Astrocyte of the spinal cord (primary cell): ENCODE data around the gene MITF.
"Not testable (repeated sequence)": the region's sequence is repeated elsewhere in the genome, so short reads cannot be mapped to it uniquely, and the experiment has no call there.

Source experiments
- DNase-seq: peaks from one replicate; pipeline ENCODE4 v3.0.0; 2011; ENCODE audit warnings: low read depth, low spot score
- H3K4me3 ChIP-seq: 2 replicates; pipeline ENCODE4 v1.5.1; 2011; ENCODE audit warnings: low read depth, mild to moderate bottlenecking, low read length, moderate library complexity
- CTCF ChIP-seq: IDR thresholded peaks from 2 replicates; pipeline ENCODE4 v1.5.1; 2012; ENCODE audit warnings: low read depth, mild to moderate bottlenecking, low read length, inconsistent platforms
- in situ Hi-C: cut with HindIII; loops from 2 replicates; pipeline ENCODE4 v1.10.0; 2017; ENCODE audit warnings: low sequenced_read_pairs

The MITF gene

GRCh38 chr3:69902386-69902785, 163.1 kb downstream of the MITF start:
- TF ChIP-seq CTCF = no peak
- no peak for DNase-seq
- H3K4me3 ChIP-seq = no peak overlapping the region
- in situ Hi-C loops = no loop called here

DNA sequence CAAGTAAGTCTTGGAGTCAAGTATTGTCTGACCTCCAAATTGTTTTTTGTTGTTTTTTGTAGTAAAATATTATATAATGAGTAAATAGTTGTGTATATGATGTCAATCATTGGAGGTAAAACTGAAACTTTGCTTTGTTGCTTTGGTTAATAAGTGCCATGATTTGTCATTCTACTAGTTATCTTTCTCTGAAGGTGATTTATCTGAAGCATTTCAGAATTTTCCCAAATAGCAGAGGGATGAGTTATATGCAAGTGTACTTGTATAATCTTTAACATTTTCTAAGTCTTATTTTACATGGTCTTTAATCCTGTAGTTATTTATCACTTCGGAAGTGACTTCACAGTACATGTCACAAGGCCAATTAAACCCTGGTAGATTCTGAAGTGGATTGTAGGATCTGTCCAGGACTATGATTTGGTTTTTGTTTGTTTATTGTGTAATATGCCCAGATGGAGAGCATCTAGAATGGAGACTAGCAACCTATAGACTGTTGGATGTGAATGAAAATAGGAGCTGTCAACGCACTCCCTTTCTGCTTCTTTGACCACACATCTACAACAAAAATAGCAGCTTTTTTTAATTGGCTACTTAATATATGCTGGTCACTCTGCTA, 167.2 kb downstream of the MITF start:
- no peak for DNase-seq
- in situ Hi-C loops = no loop called here
- H3K4me3 ChIP-seq = no peak overlapping the region
- no peak for TF ChIP-seq CTCF

DNA sequence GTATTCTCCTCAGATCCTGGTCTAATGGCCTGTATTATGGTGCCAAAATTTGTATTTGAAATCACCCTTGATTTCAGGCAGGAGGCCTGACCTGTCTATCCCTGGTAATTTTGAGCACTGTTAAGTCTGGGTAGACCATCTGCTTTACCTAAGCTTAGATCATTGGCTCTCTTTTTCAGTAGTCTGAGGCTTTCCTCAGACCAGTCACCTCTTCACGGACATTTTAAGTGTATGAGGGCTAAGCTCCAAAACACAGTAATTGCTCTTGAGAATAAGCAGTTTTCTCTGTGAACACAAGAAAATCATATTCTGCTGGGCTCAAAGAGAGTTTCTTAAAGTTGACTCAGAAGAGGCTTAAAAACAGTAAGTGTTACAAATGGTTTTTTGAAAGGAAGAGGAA, 168.3 kb downstream of the MITF start:
- DNase-seq = no peak
- TF ChIP-seq CTCF = no peak
- H3K4me3 ChIP-seq = no peak overlapping the region
- in situ Hi-C loops = no loop called here

GRCh38 chr3:69909859-69910258, 170.6 kb downstream of the MITF start:
- H3K4me3 ChIP-seq, DNase-seq, in situ Hi-C loops: not testable (repeated sequence)

DNA sequence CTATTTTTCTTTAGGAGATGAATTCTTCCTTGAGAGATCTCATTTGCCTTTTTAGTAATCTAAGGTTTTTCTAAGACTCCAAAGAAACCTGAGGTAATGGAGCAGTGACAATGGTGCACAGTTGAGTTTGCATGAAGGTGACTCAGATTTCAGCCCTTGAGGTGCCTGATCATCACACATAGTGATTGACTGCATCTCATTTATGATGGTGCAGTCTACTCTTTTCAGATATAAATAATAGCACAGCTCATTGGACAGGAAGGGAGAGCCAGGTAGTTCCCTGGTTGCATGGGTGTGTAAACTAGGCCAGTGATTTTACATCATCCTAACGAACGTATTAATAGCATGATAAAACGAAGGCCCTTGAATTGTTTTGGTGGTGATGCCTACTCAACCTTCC, 174.2 kb downstream of the MITF start:
- no peak for TF ChIP-seq CTCF
- no peak for DNase-seq
- in situ Hi-C loops = no loop called here
- no peak overlapping the region for H3K4me3 ChIP-seq

DNA sequence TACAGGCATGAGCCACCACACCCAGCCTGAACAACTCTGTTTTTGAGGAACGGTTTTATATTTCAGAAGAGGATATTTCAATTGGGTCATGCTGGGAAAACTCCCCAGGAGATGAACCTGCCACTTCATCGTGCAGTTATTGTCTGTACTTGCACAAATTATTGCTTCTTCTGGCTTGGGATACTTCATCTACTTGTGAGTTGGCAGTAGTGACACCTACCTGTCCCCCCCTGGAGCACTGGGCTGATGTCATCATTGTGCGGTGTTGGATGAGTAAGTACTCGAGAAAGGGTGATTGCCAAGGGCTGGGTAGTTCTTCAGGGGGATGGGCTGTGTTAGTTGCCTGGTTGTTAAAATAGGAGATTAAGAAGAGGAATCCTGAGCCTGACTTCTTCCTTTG, 175.1 kb downstream of the MITF start:
- no peak overlapping the region for H3K4me3 ChIP-seq
- no peak for TF ChIP-seq CTCF
- DNase-seq = no peak
- in situ Hi-C loops = no loop called here

GRCh38 chr3:69915726-69916125, 176.5 kb downstream of the MITF start:
- no peak for TF ChIP-seq CTCF
- no peak overlapping the region for H3K4me3 ChIP-seq
- no peak for DNase-seq
- in situ Hi-C loops = no loop called here
